Lower leg skin (tissue), 3 donors: Measurements from ENCODE around the gene PSMB8.

Experiments used
- CTCF ChIP-seq, 3 donors: fragments of 450-650 bp; IDR thresholded peaks; one replicate each; pipeline ENCODE4 v1.5.1; 2016; ENCODE audit warnings: antibody characterized with exemption in 3 of 3, mild to moderate bottlenecking in 3 of 3, moderate library complexity in 2 of 3
- POLR2A ChIP-seq, 2 donors: fragments of 450-650 bp; IDR thresholded peaks; one replicate each; pipeline ENCODE4 v1.6.1; 2016 to 2017; ENCODE audit warnings: antibody characterized with exemption in 2 of 2, mild to moderate bottlenecking in 1 of 2, moderate library complexity in 1 of 2

- TF ChIP-seq CTCF (IDR thresholded peaks at IDR 0.05): no peak
- no peak for TF ChIP-seq POLR2A (IDR thresholded peaks at IDR 0.05)
Measured at GRCh38 chr6:32889533-32889932, 45.7 kb upstream of the PSMB8 start.
